Erythroblast (primary cell): ENCODE measurements around the gene KDSR.

Source experiments
- GATA1 ChIP-seq: IDR thresholded peaks from 2 replicates; pipeline ENCODE4 v1.6.1; 2011; ENCODE audit warnings: low read depth, mild to moderate bottlenecking, control low read depth, low read length, moderate library complexity
- POLR2A ChIP-seq: IDR thresholded peaks from 2 replicates; pipeline ENCODE4 v1.6.1; 2011; ENCODE audit warnings: mild to moderate bottlenecking, low read length

DNA sequence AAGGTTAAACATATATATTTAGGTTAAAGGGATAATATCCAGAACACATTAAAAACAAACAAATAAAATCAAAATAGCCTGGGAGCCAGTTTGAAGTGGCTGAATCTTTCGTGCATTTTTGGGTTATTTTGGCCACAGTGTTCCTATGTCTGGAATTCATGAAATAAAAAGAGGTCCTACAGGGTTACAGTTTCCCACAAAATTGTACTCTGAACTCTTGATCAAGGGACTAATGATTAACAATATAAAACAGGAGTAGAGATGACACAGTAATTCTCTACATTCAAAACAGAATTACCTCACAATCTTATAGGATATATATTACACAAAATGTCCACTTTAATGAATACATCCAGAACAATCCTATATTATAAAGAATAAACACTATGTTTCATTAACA is 30.3 kb upstream of the KDSR start:
- TF ChIP-seq POLR2A = no peak
- no peak for TF ChIP-seq GATA1
